ENCODE results near the gene CENPK. TPM values are rescaled to one million over a fixed set of nuclear protein-coding genes. Genes with fewer than 3 reads are reported as not detected.
"Not testable (repeated sequence)": the region's sequence is repeated elsewhere in the genome, so short reads cannot be mapped to it uniquely, and the experiment has no call there.

The CENPK gene
- 18.5 and 31.3 TPM in 2 replicates for total RNA-seq (2014; rRNA removed; shearing (Covaris generic))

GRCh38 chr5:65562731-65563701, at the start of gene CENPK, which contains the start of gene PPWD1:
TSS of gene CENPK (minus strand) at chr5:65563168. CDS start at chr5:65554907, 8,261 bp downstream.
TSS of gene PPWD1 (plus strand) at chr5:65563296. CDS start at chr5:65563311, 15 bp downstream.
- DNase-seq (ENCODE audit: low read depth): peak; percentile 97

GRCh38 chr5:65612298-65612907, 49.4 kb upstream of the CENPK start:
- no peak for DNase-seq (ENCODE audit: low read depth)

GRCh38 chr5:65611524-65611923, 48.6 kb upstream of the CENPK start:
- DNase-seq (ENCODE audit: low read depth): no peak

GRCh38 chr5:65601761-65602160, 38.8 kb upstream of the CENPK start:
- not testable (repeated sequence) for DNase-seq (ENCODE audit: low read depth)

- no peak for DNase-seq (ENCODE audit: low read depth)
Observed at GRCh38 chr5:65588694-65589093, 25.7 kb upstream of the CENPK start.

GRCh38 chr5:65577141-65577540, 14.2 kb upstream of the CENPK start:
- peak; percentile 17 for DNase-seq (ENCODE audit: low read depth)

- DNase-seq (ENCODE audit: low read depth): no peak
Observed at GRCh38 chr5:65570598-65571226, 7.7 kb upstream of the CENPK start.

GRCh38 chr5:65566505-65566904, 3.5 kb upstream of the CENPK start:
- no peak for DNase-seq (ENCODE audit: low read depth)

GRCh38 chr5:65563777-65564176, 809 bp upstream of the CENPK start:
- DNase-seq (ENCODE audit: low read depth): peak; percentile 6

GRCh38 chr5:65556718-65557117, 6.2 kb downstream of the CENPK start:
- no peak for DNase-seq (ENCODE audit: low read depth)

GRCh38 chr5:65556181-65556580, 6.8 kb downstream of the CENPK start:
- no peak for DNase-seq (ENCODE audit: low read depth)

- no peak for DNase-seq (ENCODE audit: low read depth)
Observed at GRCh38 chr5:65555287-65555686, 7.7 kb downstream of the CENPK start.

- DNase-seq (ENCODE audit: low read depth): no peak
Observed at GRCh38 chr5:65553941-65554340, 9.0 kb downstream of the CENPK start.

GRCh38 chr5:65548281-65548680, 14.7 kb downstream of the CENPK start:
- no peak for DNase-seq (ENCODE audit: low read depth)

GRCh38 chr5:65546141-65546540, 16.8 kb downstream of the CENPK start:
- DNase-seq (ENCODE audit: low read depth): no peak

- DNase-seq (ENCODE audit: low read depth): no peak
Observed at GRCh38 chr5:65544473-65544872, 18.5 kb downstream of the CENPK start.

- DNase-seq (ENCODE audit: low read depth): peak; percentile 20
Observed at GRCh38 chr5:65539827-65540226, 23.1 kb downstream of the CENPK start.

- no peak for DNase-seq (ENCODE audit: low read depth)
Observed at GRCh38 chr5:65535529-65535987, 27.4 kb downstream of the CENPK start.

- DNase-seq (ENCODE audit: low read depth): no peak
Observed at GRCh38 chr5:65530904-65531303, 32.1 kb downstream of the CENPK start.

GRCh38 chr5:65525726-65526125, 37.2 kb downstream of the CENPK start:
- DNase-seq (ENCODE audit: low read depth): no peak

- DNase-seq (ENCODE audit: low read depth): peak; percentile 49
Observed at GRCh38 chr5:65512170-65512937, 50.6 kb downstream of the CENPK start.
